IMR-90 (cell line): ENCODE measurements around the gene TRIM5. TPM values are rescaled to one million over a fixed set of nuclear protein-coding genes. Genes with fewer than 3 reads are reported as not detected.

Experiments used
- ATAC-seq: fragments of 200-7000 bp; cut with Tn5 transposase; 2 replicates; pipeline ENCODE4 v1.9.1; 2020; ENCODE audit warnings: low read depth, mild to moderate bottlenecking, moderate library complexity
- BruUV-seq: library from RNA; stranded (reverse); fragments of 400-500 nt; replicated peaks from 2 replicates; lab custom pipeline; 2021; lab: Mats Ljungman, UMichigan
- CTCF ChIA-PET: fragments of 300-600 bp; formaldehyde crosslinking; extraction: SDS; loops from one replicate; lab custom pipeline; 2021; ENCODE audit warnings: antibody characterized with exemption; lab: Yijun Ruan, JAX
- POLR2A ChIA-PET: fragments of 300-600 bp; sonication (Branson Sonifier 250); formaldehyde crosslinking; loops from one replicate; lab custom pipeline; 2022; ENCODE audit warnings: antibody characterized with exemption; ENCODE audit not compliant: unreplicated experiment; lab: Charles Lee
- DNase-seq: peaks from one replicate; pipeline ENCODE4 v3.0.0; 2013
- H2AFZ ChIP-seq: replicated peaks from 2 replicates; pipeline ENCODE3; 2013; ENCODE audit warnings: low read length, mild to moderate bottlenecking; ENCODE audit not compliant: poor library complexity
- H2AK5ac ChIP-seq: 2 replicates; pipeline ENCODE4 v1.6.1; 2013; ENCODE audit warnings: low read depth, low read length, inconsistent platforms
- H2AK9ac ChIP-seq: replicated peaks from 2 replicates; pipeline ENCODE3; 2013; ENCODE audit warnings: mild to moderate bottlenecking, low read depth, low read length, moderate library complexity; ENCODE audit not compliant: poor library complexity
- H2BK120ac ChIP-seq: 2 replicates; pipeline ENCODE4 v1.6.1; 2013; ENCODE audit warnings: low read depth, low read length, inconsistent platforms
- H2BK15ac ChIP-seq: 3 replicates; pipeline ENCODE4 v1.6.1; 2013; ENCODE audit warnings: low read depth, low read length, inconsistent platforms
- H2BK20ac ChIP-seq: 2 replicates; pipeline ENCODE4 v1.6.1; 2013; ENCODE audit warnings: low read depth, mild to moderate bottlenecking, inconsistent platforms, low read length, moderate library complexity
- H2BK5ac ChIP-seq: 2 replicates; pipeline ENCODE4 v1.6.1; 2013; ENCODE audit warnings: mild to moderate bottlenecking, low read depth, low read length, inconsistent platforms; ENCODE audit not compliant: poor library complexity, severe bottlenecking
- H3K14ac ChIP-seq: replicated peaks from 2 replicates; pipeline ENCODE4 v1.6.1; 2013; ENCODE audit warnings: low read depth, low read length, inconsistent platforms
- H3K18ac ChIP-seq: 2 replicates; pipeline ENCODE4 v1.6.1; 2013; ENCODE audit warnings: low read depth, low read length, control low read depth
- H3K23ac ChIP-seq: 2 replicates; pipeline ENCODE4 v1.6.1; 2013; ENCODE audit warnings: low read depth, low read length, inconsistent platforms
- H3K27ac ChIP-seq: 2 replicates; pipeline ENCODE4 v1.5.1; 2013; ENCODE audit warnings: mild to moderate bottlenecking, control low read depth, low read length; ENCODE audit not compliant: insufficient read depth
- H3K27me3 ChIP-seq: 2 replicates; pipeline ENCODE4 v1.6.1; 2013; ENCODE audit warnings: low read length; ENCODE audit not compliant: control insufficient read depth, insufficient read depth
- H3K36me3 ChIP-seq: 2 replicates; pipeline ENCODE4 v1.6.1; 2013; ENCODE audit warnings: low read length, mixed read lengths; ENCODE audit not compliant: control insufficient read depth, insufficient read depth
- H3K4ac ChIP-seq: 2 replicates; pipeline ENCODE4 v1.6.1; 2013; ENCODE audit warnings: low read depth, low read length, inconsistent platforms
- H3K4me1 ChIP-seq: 2 replicates; pipeline ENCODE4 v1.6.1; 2013; ENCODE audit warnings: low read length, mixed read lengths; ENCODE audit not compliant: control insufficient read depth, insufficient read depth
- H3K4me2 ChIP-seq: 2 replicates; pipeline ENCODE4 v1.6.1; 2013; ENCODE audit warnings: low read depth, mild to moderate bottlenecking, control low read depth, low read length, moderate library complexity
- H3K4me3 ChIP-seq: 2 replicates; pipeline ENCODE4 v1.5.1; 2013; ENCODE audit warnings: low read depth, mild to moderate bottlenecking, control low read depth, low read length, moderate library complexity; ENCODE audit not compliant: insufficient read depth
- H3K56ac ChIP-seq: 2 replicates; pipeline ENCODE4 v1.6.1; 2013; ENCODE audit warnings: low read length, inconsistent platforms; ENCODE audit not compliant: insufficient read depth; ENCODE audit errors: extremely low read depth
- H3K79me1 ChIP-seq, 2 experiments: 2 replicates each; pipeline ENCODE4 v1.6.1; 2013; ENCODE audit warnings: low read length in 2 of 2, inconsistent platforms in 1 of 2, low read depth in 1 of 2
- H3K9ac ChIP-seq: 2 replicates; pipeline ENCODE4 v1.6.1; 2013; ENCODE audit warnings: low read depth, low read length, control low read depth
- H3K9me1 ChIP-seq: 2 replicates; pipeline ENCODE4 v1.6.1; 2013; ENCODE audit warnings: low read length, inconsistent platforms; ENCODE audit not compliant: insufficient read depth
- H3K9me3 ChIP-seq: 2 replicates; pipeline ENCODE4 v1.6.1; 2013; ENCODE audit warnings: low read length; ENCODE audit not compliant: control insufficient read depth, insufficient read depth
- H4K20me1 ChIP-seq: 2 replicates; pipeline ENCODE4 v1.6.1; 2013; ENCODE audit warnings: low read length, inconsistent platforms; ENCODE audit not compliant: insufficient read depth
- H4K5ac ChIP-seq: 2 replicates; pipeline ENCODE4 v1.6.1; 2013; ENCODE audit warnings: mild to moderate bottlenecking, low read depth, low read length, control low read depth
- H4K8ac ChIP-seq, 2 experiments: 2 replicates each; pipeline ENCODE4 v1.6.1; 2013; ENCODE audit warnings: low read depth in 2 of 2, low read length in 2 of 2, control low read depth in 1 of 2, inconsistent platforms in 1 of 2
- H4K91ac ChIP-seq: 2 replicates; pipeline ENCODE4 v1.6.1; 2013; ENCODE audit warnings: low read depth, low read length, inconsistent platforms; ENCODE audit not compliant: insufficient read depth
- BHLHE40 ChIP-seq: fragments of 150-350 bp; IDR thresholded peaks from 2 replicates; pipeline ENCODE4 v1.6.1; 2016; ENCODE audit warnings: mild to moderate bottlenecking, low read depth, low read length
- CEBPB ChIP-seq: IDR thresholded peaks from 2 replicates; pipeline ENCODE4 v1.6.1; 2012; ENCODE audit warnings: low read depth, low read length, improper control_type of control experiment
- CHD1 ChIP-seq: IDR thresholded peaks from 2 replicates; pipeline ENCODE4 v1.6.1; 2012; ENCODE audit warnings: low read depth, low read length, improper control_type of control experiment
- FOS ChIP-seq: fragments of 150-350 bp; IDR thresholded peaks from 2 replicates; pipeline ENCODE4 v1.6.1; 2016; ENCODE audit warnings: low read depth, low read length
- MAFK ChIP-seq: IDR thresholded peaks from 2 replicates; pipeline ENCODE4 v1.6.1; 2012; ENCODE audit warnings: low read depth, low read length, improper control_type of control experiment
- MAZ ChIP-seq: IDR thresholded peaks from 2 replicates; pipeline ENCODE4 v1.6.1; 2012; ENCODE audit warnings: low read depth, mild to moderate bottlenecking, low read length, improper control_type of control experiment, moderate library complexity, borderline replicate concordance
- MXI1 ChIP-seq: IDR thresholded peaks from 2 replicates; pipeline ENCODE4 v1.6.1; 2012; ENCODE audit warnings: low read depth, mild to moderate bottlenecking, low read length, moderate library complexity, borderline replicate concordance
- NFE2L2 ChIP-seq: fragments of 150-350 bp; IDR thresholded peaks from 2 replicates; pipeline ENCODE4 v1.6.1; 2016; ENCODE audit warnings: low read depth, mild to moderate bottlenecking, low read length
- POLR2A ChIP-seq: IDR thresholded peaks from 2 replicates; pipeline ENCODE4 v1.6.1; 2012; ENCODE audit warnings: mild to moderate bottlenecking, low read depth, low read length
- RAD21 ChIP-seq: IDR thresholded peaks from 2 replicates; pipeline ENCODE4 v1.6.1; 2012; ENCODE audit warnings: low read length, improper control_type of control experiment
- RCOR1 ChIP-seq: IDR thresholded peaks from 2 replicates; pipeline ENCODE4 v1.6.1; 2012; ENCODE audit warnings: mild to moderate bottlenecking, low read length, improper control_type of control experiment; ENCODE audit not compliant: insufficient replicate concordance
- RFX5 ChIP-seq: IDR thresholded peaks from 2 replicates; pipeline ENCODE4 v1.8.0; 2012; ENCODE audit warnings: low read depth, mild to moderate bottlenecking, low read length, moderate library complexity
- SMC3 ChIP-seq: fragments of 150-350 bp; IDR thresholded peaks from 2 replicates; pipeline ENCODE4 v1.6.1; 2016; ENCODE audit warnings: low read depth, mild to moderate bottlenecking, antibody characterized with exemption, low read length, moderate library complexity
- WGBS, 2 experiments: methylation state at CpG; one replicate each; pipeline versions ENCODE4 v1.1.5 to v1.1.7; 2013; ENCODE audit warnings: missing lambda C conversion rate in 2 of 2; ENCODE audit not compliant: insufficient read length in 1 of 2; ENCODE audit errors: extremely low coverage in 2 of 2; 5-methylcytosine and 5-hydroxymethylcytosine counted together
- dilution Hi-C: fragments of 300-500 bp; cut with HindIII; formaldehyde crosslinking; loops from one replicate; pipeline ENCODE4 v1.14.3; 2018; ENCODE audit warnings: low sequenced_read_pairs; ENCODE audit not compliant: unreplicated experiment
- in situ Hi-C: fragments of 300-500 bp; cut with MboI; formaldehyde crosslinking; loops from 3 replicates; pipeline ENCODE4 v1.14.3; 2019; ENCODE audit warnings: low sequenced_read_pairs, inconsistent platforms, mixed read lengths
- intact Hi-C: fragments of 100-400 bp; cut with micrococcal nuclease; formaldehyde crosslinking; loops from 2 replicates; pipeline ENCODE4 v1.10.0; 2022
- polyA plus RNA-seq, 3 experiments: library from polyadenylated mRNA; depleted of rRNA; stranded (reverse); fragments of >200 nt; gene quantifications; 2 replicates each; pipeline ENCODE4 v1.2.3, GENCODE V29; 2012; ENCODE audit warnings: low replicate concordance in 1 of 3
- total RNA-seq: library from RNA; depleted of rRNA; stranded (reverse); fragments of >200 nt; gene quantifications from 2 replicates; pipeline ENCODE4 v1.2.3, GENCODE V29; 2012
- TF ChIP-seq, protein P1 (sequence below): conservative IDR thresholded peaks from 2 replicates; pipeline ENCODE4 v1.5.1; 2012; ENCODE audit warnings: mild to moderate bottlenecking, low read depth, low read length, improper control_type of control experiment
- TF ChIP-seq, protein P2 (sequence below): fragments of 150-350 bp; IDR thresholded peaks from 2 replicates; pipeline ENCODE4 v1.6.1; 2017; ENCODE audit warnings: mild to moderate bottlenecking, antibody characterized with exemption, low read length, low read depth
- TF ChIP-seq, protein P3 (sequence below): fragments of 150-350 bp; IDR thresholded peaks from 2 replicates; pipeline ENCODE4 v1.6.1; 2016; ENCODE audit warnings: low read depth, mild to moderate bottlenecking, low read length, moderate library complexity, borderline replicate concordance

Gene TRIM5
- total and polyA plus RNA-seq, 2 of the 4 experiments (the other 2 are of a cell fraction) = 32.6 to 49.1 TPM

DNA sequence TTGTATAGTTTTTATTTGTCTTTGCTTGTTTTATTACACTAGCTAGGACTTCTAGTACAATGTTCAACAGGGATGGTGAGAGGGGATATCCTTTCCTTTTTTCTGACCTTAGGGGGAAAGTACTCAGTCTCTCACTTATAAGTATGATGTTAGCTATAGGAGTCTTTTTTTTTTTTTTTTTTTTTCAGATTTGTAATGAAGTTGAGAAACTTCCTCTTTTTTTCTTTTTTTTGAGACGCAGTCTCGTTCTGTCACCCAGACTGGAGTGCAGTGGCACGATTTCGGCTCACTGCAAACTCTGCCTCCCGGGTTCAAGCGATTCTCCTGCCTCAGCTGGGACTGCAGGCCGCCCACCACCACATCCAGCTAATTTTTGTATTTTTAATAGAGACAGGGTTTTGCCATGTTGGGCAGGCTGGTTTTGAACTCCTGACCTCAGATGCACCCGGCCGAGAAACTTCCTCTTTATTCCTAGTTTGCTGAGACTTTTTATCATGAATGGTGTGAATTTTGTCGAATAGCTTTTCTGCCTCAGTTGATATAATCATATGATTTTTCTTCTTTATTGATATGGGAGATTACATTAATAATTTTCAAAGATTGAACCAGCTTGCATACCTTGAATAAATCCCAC is 15.7 kb upstream of the TRIM5 start:
- peaks cover 4% of the 10 kb centered on the region; the same call in 1 of the 2 replicates for H3K9me1 ChIP-seq
- no peak overlapping the region for H4K8ac ChIP-seq
- H2BK5ac ChIP-seq = no peak overlapping the region
- H3K4me2 ChIP-seq = no peak overlapping the region
- H3K27me3 ChIP-seq = no peaks in the 10 kb centered on the region
- CTCF ChIA-PET = no interaction called here
- no TSS peak for BruUV-seq
- ATAC-seq (no peak), DNase-seq (no peak)
- WGBS, 2 experiments = no CpG with 5 or more reads among the region's 10 CpGs
- no peak overlapping the region for H2AK5ac ChIP-seq
- H3K27ac ChIP-seq = no peak overlapping the region
- H3K23ac ChIP-seq = no peak overlapping the region
- peaks cover 0 to 5% of the 10 kb centered on the region in 2 experiments; a peak in 1 of 4 replicates for H3K79me1 ChIP-seq
- no peak overlapping the region for H2BK20ac ChIP-seq
- H2BK120ac ChIP-seq = no peak overlapping the region
- no peak overlapping the region for H3K4me3 ChIP-seq
- no peak overlapping the region for H2AFZ ChIP-seq
- H3K4me1 ChIP-seq = peaks cover 1% of the 10 kb centered on the region; the same call in 1 of the 2 replicates
- TF ChIP-seq, protein P1, sequence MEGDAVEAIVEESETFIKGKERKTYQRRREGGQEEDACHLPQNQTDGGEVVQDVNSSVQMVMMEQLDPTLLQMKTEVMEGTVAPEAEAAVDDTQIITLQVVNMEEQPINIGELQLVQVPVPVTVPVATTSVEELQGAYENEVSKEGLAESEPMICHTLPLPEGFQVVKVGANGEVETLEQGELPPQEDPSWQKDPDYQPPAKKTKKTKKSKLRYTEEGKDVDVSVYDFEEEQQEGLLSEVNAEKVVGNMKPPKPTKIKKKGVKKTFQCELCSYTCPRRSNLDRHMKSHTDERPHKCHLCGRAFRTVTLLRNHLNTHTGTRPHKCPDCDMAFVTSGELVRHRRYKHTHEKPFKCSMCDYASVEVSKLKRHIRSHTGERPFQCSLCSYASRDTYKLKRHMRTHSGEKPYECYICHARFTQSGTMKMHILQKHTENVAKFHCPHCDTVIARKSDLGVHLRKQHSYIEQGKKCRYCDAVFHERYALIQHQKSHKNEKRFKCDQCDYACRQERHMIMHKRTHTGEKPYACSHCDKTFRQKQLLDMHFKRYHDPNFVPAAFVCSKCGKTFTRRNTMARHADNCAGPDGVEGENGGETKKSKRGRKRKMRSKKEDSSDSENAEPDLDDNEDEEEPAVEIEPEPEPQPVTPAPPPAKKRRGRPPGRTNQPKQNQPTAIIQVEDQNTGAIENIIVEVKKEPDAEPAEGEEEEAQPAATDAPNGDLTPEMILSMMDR = no peak
- TF ChIP-seq, protein P2, sequence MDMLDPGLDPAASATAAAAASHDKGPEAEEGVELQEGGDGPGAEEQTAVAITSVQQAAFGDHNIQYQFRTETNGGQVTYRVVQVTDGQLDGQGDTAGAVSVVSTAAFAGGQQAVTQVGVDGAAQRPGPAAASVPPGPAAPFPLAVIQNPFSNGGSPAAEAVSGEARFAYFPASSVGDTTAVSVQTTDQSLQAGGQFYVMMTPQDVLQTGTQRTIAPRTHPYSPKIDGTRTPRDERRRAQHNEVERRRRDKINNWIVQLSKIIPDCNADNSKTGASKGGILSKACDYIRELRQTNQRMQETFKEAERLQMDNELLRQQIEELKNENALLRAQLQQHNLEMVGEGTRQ = no peak
- TF ChIP-seq BHLHE40 = no peak
- TF ChIP-seq SMC3 = no peak
- TF ChIP-seq, protein P3, sequence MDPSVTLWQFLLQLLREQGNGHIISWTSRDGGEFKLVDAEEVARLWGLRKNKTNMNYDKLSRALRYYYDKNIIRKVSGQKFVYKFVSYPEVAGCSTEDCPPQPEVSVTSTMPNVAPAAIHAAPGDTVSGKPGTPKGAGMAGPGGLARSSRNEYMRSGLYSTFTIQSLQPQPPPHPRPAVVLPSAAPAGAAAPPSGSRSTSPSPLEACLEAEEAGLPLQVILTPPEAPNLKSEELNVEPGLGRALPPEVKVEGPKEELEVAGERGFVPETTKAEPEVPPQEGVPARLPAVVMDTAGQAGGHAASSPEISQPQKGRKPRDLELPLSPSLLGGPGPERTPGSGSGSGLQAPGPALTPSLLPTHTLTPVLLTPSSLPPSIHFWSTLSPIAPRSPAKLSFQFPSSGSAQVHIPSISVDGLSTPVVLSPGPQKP = no peak
- TF ChIP-seq POLR2A = no peak
- no peak for TF ChIP-seq MAZ
- no peak for TF ChIP-seq NFE2L2
- TF ChIP-seq FOS = no peak
- TF ChIP-seq RFX5 = no peak
- no peak for TF ChIP-seq RCOR1
- no peak for TF ChIP-seq CEBPB
- TF ChIP-seq RAD21 = no peak
- no peak for TF ChIP-seq CHD1
- no peak for TF ChIP-seq MAFK
- no peak for TF ChIP-seq MXI1
- H3K36me3 ChIP-seq = peaks cover 21% of the 10 kb centered on the region
- no peak overlapping the region for H3K4ac ChIP-seq
- POLR2A ChIA-PET = no interaction called here
- no peak overlapping the region for H4K5ac ChIP-seq
- H3K18ac ChIP-seq = no peak overlapping the region
- dilution Hi-C loops (no loop called here), in situ Hi-C loops (no loop called here), intact Hi-C loops (no loop called here)
- H3K9me3 ChIP-seq = no peaks in the 10 kb centered on the region
- no peak overlapping the region for H3K9ac ChIP-seq
- no peak overlapping the region for H4K91ac ChIP-seq
- H3K56ac ChIP-seq = no peak overlapping the region
- H4K20me1 ChIP-seq = no peaks in the 10 kb centered on the region
- no peak overlapping the region for H2AK9ac ChIP-seq
- no peak overlapping the region for H3K14ac ChIP-seq
- no peak overlapping the region for H2BK15ac ChIP-seq
